Activated CD4-positive, alpha-beta T cell treated with anti-CD3 and anti-CD28 coated beads, Interleukin-2, amount 50 U/mL, for 24 hours (primary cell): ENCODE data around the gene ITFG2.
"Not testable (repeated sequence)": the region's sequence is repeated elsewhere in the genome, so short reads cannot be mapped to it uniquely, and the experiment has no call there.

Source experiments
- DNase-seq, 2 donors: peaks; one replicate each; pipeline ENCODE4 v3.0.0-alpha.2; 2020; ENCODE audit warnings: low read depth in 1 of 2, low spot score in 1 of 2

ITFG2 gene

GRCh38 chr12:2858944-2859421, 46.5 kb downstream of the ITFG2 start:
- no peak for DNase-seq

GRCh38 chr12:2860170-2860569, 47.7 kb downstream of the ITFG2 start:
- DNase-seq = no peak

DNA sequence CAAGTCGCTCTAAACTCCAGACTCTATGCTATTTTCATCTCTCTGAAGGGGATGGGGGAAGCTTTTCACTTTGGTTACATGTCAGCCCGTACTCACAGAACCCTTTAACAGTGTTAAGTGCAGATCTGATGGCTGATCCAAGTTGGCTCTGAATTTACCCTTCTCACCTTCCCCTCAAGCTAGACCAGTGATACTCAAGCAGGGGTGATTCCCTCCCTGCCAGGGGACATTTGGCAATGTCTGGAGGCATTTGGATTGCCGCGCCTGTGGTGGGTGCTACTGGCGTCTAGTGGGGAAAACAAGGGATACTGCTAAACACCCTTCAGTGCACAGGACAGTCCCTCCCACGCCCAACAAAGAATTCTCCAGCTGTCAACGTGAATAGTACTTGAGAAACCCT, 50.4 kb downstream of the ITFG2 start:
- DNase-seq = no peak

GRCh38 chr12:2863402-2863801, 50.9 kb downstream of the ITFG2 start:
- DNase-seq = not testable (repeated sequence)

GRCh38 chr12:2864198-2864597, 51.7 kb downstream of the ITFG2 start:
- no peak for DNase-seq

GRCh38 chr12:2868986-2869632, 56.6 kb downstream of the ITFG2 start:
- DNase-seq = not testable (repeated sequence)
